ENCODE results near the gene SHISA8.

The SHISA8 gene

GRCh38 chr22:41915786-41916493, 1.1 kb upstream of the SHISA8 start:
- peak; percentile 81 for FAIRE-seq
- no peak for DNase-seq (ENCODE audit: insufficient read length, low spot score)

- FAIRE-seq (no peak), DNase-seq (ENCODE audit: insufficient read length, low spot score) (no peak)
These were observed 251 bp downstream of the SHISA8 start for GRCh38 chr22:41914611-41915034.

- no peak for DNase-seq (ENCODE audit: insufficient read length, low spot score)
These were observed 886 bp downstream of the SHISA8 start for GRCh38 chr22:41913842-41914534.

GRCh38 chr22:41913040-41913719, 1.7 kb downstream of the SHISA8 start:
- DNase-seq (ENCODE audit: insufficient read length, low spot score) (no peak), FAIRE-seq (no peak)

More at GRCh38 chr22:41913842-41914534, 886 bp downstream of the SHISA8 start:
- FAIRE-seq = no peak

GRCh38 chr22:41912338-41913039, 2.4 kb downstream of the SHISA8 start:
- no peak for FAIRE-seq
- DNase-seq (ENCODE audit: insufficient read length, low spot score) = no peak

- FAIRE-seq (no peak), DNase-seq (ENCODE audit: insufficient read length, low spot score) (no peak)
These were observed 3.8 kb downstream of the SHISA8 start for GRCh38 chr22:41911001-41911611.

- DNase-seq (ENCODE audit: insufficient read length, low spot score) (no peak), FAIRE-seq (no peak)
These were observed 4.5 kb downstream of the SHISA8 start for GRCh38 chr22:41910050-41911000.

GRCh38 chr22:41909310-41910049, 5.4 kb downstream of the SHISA8 start:
- FAIRE-seq = no peak

GRCh38 chr22:41908411-41909309, 6.2 kb downstream of the SHISA8 start:
- DNase-seq (ENCODE audit: insufficient read length, low spot score) (no peak), FAIRE-seq (no peak)

More at GRCh38 chr22:41909310-41910049, 5.4 kb downstream of the SHISA8 start:
- no peak for DNase-seq (ENCODE audit: insufficient read length, low spot score)

GRCh38 chr22:41907436-41908401, 7.2 kb downstream of the SHISA8 start:
- FAIRE-seq = no peak
- DNase-seq (ENCODE audit: insufficient read length, low spot score) = no peak

GRCh38 chr22:41906822-41907221, 8.1 kb downstream of the SHISA8 start:
- DNase-seq (ENCODE audit: insufficient read length, low spot score) (no peak), FAIRE-seq (no peak)

GRCh38 chr22:41905411-41906202, 9.3 kb downstream of the SHISA8 start:
- DNase-seq (ENCODE audit: insufficient read length, low spot score) (no peak), FAIRE-seq (no peak)

- DNase-seq (ENCODE audit: insufficient read length, low spot score) (no peak), FAIRE-seq (no peak)
These were observed 10.1 kb downstream of the SHISA8 start for GRCh38 chr22:41904450-41905410.

- FAIRE-seq (no peak), DNase-seq (ENCODE audit: insufficient read length, low spot score) (no peak)
These were observed 11.9 kb downstream of the SHISA8 start for GRCh38 chr22:41902932-41903421.

- DNase-seq (ENCODE audit: insufficient read length, low spot score) (no peak), FAIRE-seq (no peak)
These were observed 12.9 kb downstream of the SHISA8 start for GRCh38 chr22:41902016-41902415.
